BJ (cell line): ENCODE measurements around the gene BHLHE40. TPM values are rescaled to one million over a fixed set of nuclear protein-coding genes. Genes with fewer than 3 reads are reported as not detected.

Experiments
- CTCF ChIA-PET: fragments of 350-600 bp; formaldehyde crosslinking; extraction: SDS; loops from one replicate; lab custom pipeline; 2021; ENCODE audit warnings: antibody characterized with exemption, inconsistent platforms; lab: Yijun Ruan, JAX
- POLR2A ChIA-PET: fragments of 300-600 bp; sonication (Branson Sonifier 250); formaldehyde crosslinking; extraction: SDS; loops from one replicate; lab custom pipeline; 2021; ENCODE audit warnings: antibody characterized with exemption; lab: Charles Lee
- DNase-seq: peaks from one replicate; pipeline ENCODE4 v3.0.0-alpha.2; 2011; ENCODE audit warnings: low read depth
- H3K27me3 ChIP-seq: 2 replicates; pipeline ENCODE4 v1.6.0; 2011; ENCODE audit warnings: low read length; ENCODE audit not compliant: control insufficient read depth, insufficient read depth
- H3K36me3 ChIP-seq: 2 replicates; pipeline ENCODE4 v1.5.1; 2011; ENCODE audit warnings: low read length; ENCODE audit not compliant: control insufficient read depth, insufficient read depth
- H3K4me3 ChIP-seq: 2 replicates; pipeline ENCODE4 v1.5.1; 2011; ENCODE audit warnings: low read depth, mild to moderate bottlenecking, control low read depth, low read length
- CTCF ChIP-seq: IDR thresholded peaks from 2 replicates; pipeline ENCODE4 v1.5.1; 2011; ENCODE audit warnings: low read depth, mild to moderate bottlenecking, control low read depth, inconsistent platforms, low read length, moderate library complexity; ENCODE audit not compliant: insufficient read depth
- polyA plus RNA-seq: library from polyadenylated mRNA; depleted of rRNA; stranded (reverse); fragments of >200 nt; gene quantifications from 2 replicates; pipeline ENCODE4 v1.2.3, GENCODE V29; 2011

BHLHE40 gene
- polyA plus RNA-seq, 1 experiment: 18.8 TPM

GRCh38 chr3:4995500-4996053, 16.3 kb downstream of the BHLHE40 start:
- CTCF ChIA-PET: interaction anchor here (1.5 to 2.8 kb wide), 2 partner anchors 15 to 31 kb away, joined by 4 to 8 read pairs; partner anchors contain the start of gene BHLHE40
- POLR2A ChIA-PET: no interaction called here
- Histone ChIP-seq H3K4me3 (no peak overlapping the region), H3K36me3 (no peaks in the 10 kb centered on the region), H3K27me3 (no peaks in the 10 kb centered on the region)
- no peak for DNase-seq
- no peak for TF ChIP-seq CTCF

DNA sequence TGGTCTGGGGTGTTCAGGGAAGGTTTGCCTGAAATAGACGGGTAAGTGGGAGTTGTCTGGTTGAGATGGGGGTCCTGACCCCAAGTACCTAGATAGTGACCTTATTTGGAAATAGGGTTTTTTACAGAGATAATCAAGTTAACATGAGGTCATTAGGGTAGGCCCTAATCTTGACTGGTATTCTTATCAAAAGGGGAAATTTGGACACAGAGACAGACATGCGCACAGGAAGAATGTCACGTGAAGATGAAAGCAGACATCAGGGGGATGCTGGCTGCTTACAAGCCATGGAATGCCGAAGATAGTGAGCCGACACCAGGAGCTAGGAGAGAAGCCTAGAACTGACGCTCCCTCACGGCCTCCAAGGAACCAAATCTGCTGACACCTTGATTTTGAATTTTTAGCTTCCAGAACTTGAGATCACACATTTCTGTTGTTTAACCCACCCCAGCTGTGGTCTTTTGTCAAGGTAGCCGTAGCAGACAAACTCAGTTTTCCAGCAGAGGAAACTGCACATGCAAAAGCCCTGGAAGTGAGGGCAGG, 17.1 kb downstream of the BHLHE40 start:
- no peak for TF ChIP-seq CTCF
- Histone ChIP-seq H3K27me3 (no peaks in the 10 kb centered on the region), H3K36me3 (no peaks in the 10 kb centered on the region), H3K4me3 (no peak overlapping the region)
- POLR2A ChIA-PET: no interaction called here
- no peak for DNase-seq
- CTCF ChIA-PET: no interaction called here

GRCh38 chr3:4996771-4997291, 17.6 kb downstream of the BHLHE40 start:
- CTCF ChIA-PET: no interaction called here
- POLR2A ChIA-PET: interaction anchor here (0.6 kb wide), 1 partner anchor 10 kb away, joined by 3 read pairs; no protein-coding TSS in a partner anchor
- Histone ChIP-seq H3K4me3 (no peak overlapping the region), H3K36me3 (no peaks in the 10 kb centered on the region), H3K27me3 (no peaks in the 10 kb centered on the region)
- DNase-seq: no peak
- TF ChIP-seq CTCF: no peak

GRCh38 chr3:4997946-4998345, 18.7 kb downstream of the BHLHE40 start:
- DNase-seq: no peak
- Histone ChIP-seq H3K36me3 (no peaks in the 10 kb centered on the region), H3K27me3 (no peaks in the 10 kb centered on the region), H3K4me3 (no peak overlapping the region)
- ChIA-PET CTCF (no interaction called here), POLR2A (no interaction called here)
- TF ChIP-seq CTCF: no peak

DNA sequence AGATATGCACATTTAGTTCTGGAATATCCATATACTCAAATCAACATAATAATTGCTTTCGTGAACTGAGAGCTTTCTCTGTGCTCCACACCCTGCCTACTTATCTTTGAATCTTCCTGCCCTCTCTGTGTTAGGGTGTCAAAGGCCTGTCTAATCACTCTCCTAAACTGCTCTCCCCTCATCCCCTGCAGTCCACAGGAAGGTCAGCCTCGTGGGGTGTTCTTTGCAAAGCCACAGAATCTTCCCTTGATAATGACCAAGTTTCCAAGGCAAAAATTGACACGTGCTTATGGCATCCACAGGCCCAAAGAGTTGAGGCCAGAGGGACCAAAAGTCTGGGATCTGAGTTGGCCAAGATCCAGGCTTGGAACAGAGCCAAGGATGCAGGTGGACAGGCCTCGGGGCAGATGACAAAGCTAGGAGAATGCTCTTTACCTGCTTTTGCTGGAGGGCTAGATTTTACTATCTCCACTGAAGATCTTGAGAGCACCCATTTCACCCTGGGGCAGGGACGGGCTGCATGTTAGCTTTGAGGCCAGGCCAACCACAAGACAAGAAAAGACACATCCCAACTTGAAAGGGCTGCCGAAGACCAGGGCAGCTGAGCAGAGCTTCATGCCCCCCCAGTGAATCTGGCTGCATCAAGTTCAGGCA, 20.4 kb downstream of the BHLHE40 start:
- ChIA-PET CTCF (interaction anchor here (1.1 to 1.8 kb wide), 2 partner anchors 13 to 17 kb away, joined by 6 read pairs; no protein-coding TSS in a partner anchor), POLR2A (interaction anchor here (0.6 kb wide), 1 partner anchor 97 kb away, joined by 3 read pairs; no protein-coding TSS in a partner anchor)
- Histone ChIP-seq H3K27me3 (no peaks in the 10 kb centered on the region), H3K4me3 (no peak overlapping the region), H3K36me3 (no peaks in the 10 kb centered on the region)
- DNase-seq: no peak
- TF ChIP-seq CTCF: no peak
